LNCaP clone FGC (cell line): Measurements from ENCODE around the gene PRKG1.

Experiments
- DNase-seq: peaks from one replicate; pipeline ENCODE4 v3.0.0-alpha.2; 2011; ENCODE audit warnings: low read depth
- H3K4me3 ChIP-seq: 2 replicates; pipeline ENCODE4 v1.5.1; 2011; ENCODE audit warnings: mild to moderate bottlenecking, low read depth, low read length, control low read depth
- TF ChIP-seq, protein P1 (sequence below): IDR thresholded peaks from 2 replicates; pipeline ENCODE4 v1.5.1; 2012; ENCODE audit warnings: mild to moderate bottlenecking; ENCODE audit not compliant: control insufficient read depth, insufficient read depth; ENCODE audit errors: extremely low read depth

PRKG1 gene

DNA sequence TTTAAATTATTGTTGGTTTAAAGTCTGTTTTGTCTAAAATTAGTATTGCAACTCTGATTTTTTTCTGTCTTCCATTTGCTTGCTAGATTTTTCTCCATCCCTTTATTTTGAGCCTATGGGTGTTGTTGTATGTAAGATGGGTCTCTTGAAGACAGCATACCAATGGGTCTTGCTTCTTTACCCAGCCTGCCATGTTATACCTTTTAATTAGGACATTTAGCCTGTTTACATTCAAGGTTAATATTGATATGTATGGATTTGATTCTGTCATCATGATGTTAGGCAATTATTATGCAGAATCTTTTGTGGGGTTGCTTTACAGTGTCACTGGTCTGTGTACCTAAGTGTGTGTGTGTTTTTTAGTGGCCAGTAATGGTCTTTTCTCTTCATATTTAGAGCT lies 906.5 kb downstream of the PRKG1 start:
- DNase-seq = no peak
- TF ChIP-seq, protein P1, sequence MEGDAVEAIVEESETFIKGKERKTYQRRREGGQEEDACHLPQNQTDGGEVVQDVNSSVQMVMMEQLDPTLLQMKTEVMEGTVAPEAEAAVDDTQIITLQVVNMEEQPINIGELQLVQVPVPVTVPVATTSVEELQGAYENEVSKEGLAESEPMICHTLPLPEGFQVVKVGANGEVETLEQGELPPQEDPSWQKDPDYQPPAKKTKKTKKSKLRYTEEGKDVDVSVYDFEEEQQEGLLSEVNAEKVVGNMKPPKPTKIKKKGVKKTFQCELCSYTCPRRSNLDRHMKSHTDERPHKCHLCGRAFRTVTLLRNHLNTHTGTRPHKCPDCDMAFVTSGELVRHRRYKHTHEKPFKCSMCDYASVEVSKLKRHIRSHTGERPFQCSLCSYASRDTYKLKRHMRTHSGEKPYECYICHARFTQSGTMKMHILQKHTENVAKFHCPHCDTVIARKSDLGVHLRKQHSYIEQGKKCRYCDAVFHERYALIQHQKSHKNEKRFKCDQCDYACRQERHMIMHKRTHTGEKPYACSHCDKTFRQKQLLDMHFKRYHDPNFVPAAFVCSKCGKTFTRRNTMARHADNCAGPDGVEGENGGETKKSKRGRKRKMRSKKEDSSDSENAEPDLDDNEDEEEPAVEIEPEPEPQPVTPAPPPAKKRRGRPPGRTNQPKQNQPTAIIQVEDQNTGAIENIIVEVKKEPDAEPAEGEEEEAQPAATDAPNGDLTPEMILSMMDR = no peak
- no peak overlapping the region for H3K4me3 ChIP-seq

DNA sequence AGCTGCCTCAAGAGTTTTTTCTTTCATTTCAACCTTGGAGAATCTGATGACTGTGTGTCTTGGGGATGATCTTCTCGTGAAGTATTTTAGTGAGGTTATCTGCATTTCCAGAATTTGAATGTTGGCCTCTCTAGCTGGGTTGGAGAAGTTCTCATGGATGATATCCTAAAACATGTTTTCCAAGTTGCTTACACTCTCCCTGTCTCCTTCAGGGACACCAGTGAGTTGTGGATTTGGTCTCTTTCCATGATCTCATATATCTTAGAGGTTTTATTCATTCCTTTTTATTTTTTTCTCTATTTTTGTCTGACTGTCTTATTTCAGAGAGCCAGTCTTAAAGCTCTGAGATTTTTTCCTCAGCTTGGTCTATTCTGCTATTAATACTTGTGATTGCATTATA lies 907.4 kb downstream of the PRKG1 start:
- H3K4me3 ChIP-seq = no peak overlapping the region
- TF ChIP-seq, protein P1 = no peak
- no peak for DNase-seq

DNA sequence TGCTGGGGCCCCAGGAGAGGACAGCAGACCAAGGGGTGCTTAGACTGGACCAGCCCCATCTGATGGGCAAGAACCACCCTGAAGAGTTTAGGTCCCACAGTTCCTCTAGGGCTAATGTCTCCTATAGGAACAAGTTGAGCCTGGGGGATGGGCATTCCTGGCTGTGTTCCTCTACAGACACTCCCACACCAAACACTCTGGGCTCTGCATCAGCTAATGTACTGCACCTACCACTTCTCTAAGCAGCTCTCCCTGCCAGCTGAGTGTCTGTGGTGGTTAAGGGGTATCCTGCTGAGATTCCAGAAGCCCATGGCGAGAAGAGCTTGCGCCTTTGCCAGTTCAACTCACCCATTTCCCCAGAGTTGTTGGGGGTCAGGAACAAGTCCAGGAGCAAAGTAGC lies 909.2 kb downstream of the PRKG1 start:
- no peak overlapping the region for H3K4me3 ChIP-seq
- DNase-seq = no peak
- TF ChIP-seq, protein P1 = no peak

DNA sequence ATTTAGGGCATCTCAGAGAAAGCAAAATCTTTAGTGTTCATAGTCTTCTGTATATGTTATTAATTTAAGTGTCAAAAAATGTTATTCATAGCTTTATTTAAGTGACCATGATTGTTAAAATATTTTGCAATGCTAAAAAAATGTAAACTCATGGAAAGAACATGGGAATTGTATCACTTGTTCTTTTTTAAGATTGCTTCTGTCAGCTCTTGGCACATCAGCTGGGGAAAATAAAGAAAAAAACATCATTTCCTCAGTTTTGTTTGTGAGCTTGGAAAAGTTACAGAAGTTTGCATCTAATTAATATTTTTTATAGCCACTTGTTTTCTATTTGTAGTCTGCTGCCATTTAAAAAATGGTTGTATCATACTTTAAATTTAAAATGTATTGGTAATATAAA lies 911.0 kb downstream of the PRKG1 start:
- TF ChIP-seq, protein P1 = no peak
- no peak for DNase-seq
- H3K4me3 ChIP-seq = no peak overlapping the region

DNA sequence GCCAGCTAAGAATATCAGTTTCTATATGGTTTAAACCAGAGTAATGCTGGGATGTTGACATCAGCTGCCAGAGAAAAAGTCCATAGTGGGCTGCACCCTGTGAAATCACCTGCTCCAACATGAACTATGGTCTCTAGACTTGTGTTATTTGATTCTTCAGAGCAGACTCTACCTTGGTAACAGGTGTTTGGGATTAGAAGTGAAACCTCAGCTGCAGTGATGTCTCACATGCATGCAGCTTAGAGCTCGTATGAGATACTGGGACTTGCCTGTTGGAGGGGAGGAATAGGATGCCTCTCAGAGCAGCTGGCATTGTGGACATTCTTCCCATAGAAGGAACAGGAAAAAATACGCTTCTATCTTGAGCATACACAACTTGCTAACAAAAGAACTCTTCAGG lies 912.2 kb downstream of the PRKG1 start:
- H3K4me3 ChIP-seq = no peak overlapping the region
- DNase-seq = no peak
- TF ChIP-seq, protein P1 = no peak

DNA sequence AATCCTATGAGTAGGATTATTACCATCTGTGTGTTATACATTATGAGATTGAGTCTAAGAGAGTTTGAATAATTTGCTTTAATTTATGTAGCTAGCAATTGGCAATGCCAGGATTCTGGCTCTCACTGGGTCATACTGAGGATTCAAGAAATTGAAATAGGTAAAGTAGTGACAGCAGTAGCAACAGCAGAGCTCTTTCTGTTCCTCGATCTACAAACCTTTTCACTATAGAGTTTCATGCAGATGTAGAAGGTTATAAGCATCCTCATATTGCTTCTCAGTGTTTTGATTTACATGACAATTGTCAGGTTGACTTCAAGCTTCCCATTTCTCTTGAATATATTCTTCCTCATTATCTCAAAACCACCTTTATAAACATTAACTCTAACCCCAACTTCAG lies 919.2 kb downstream of the PRKG1 start:
- TF ChIP-seq, protein P1 = no peak
- no peak for DNase-seq
- no peak overlapping the region for H3K4me3 ChIP-seq

DNA sequence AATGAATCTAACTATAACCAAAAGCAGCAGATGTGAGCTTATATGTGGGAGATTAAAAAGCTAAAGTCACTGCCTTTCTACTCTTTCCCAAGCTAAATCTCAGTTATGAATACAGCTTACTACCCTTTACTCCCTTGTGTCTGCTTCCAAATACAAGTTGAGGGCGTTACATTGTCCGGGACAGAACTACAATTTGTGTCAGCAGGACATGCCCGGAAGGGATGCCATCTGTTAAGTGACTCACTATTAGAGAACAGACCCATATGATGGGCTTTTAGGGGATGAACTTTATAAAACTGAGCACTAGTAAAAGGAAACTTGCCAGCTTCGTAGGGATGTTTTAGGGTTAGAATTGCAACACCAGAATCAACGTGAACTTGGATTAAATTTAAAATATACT lies 924.8 kb downstream of the PRKG1 start:
- no peak for DNase-seq
- TF ChIP-seq, protein P1 = no peak
- no peak overlapping the region for H3K4me3 ChIP-seq
